ENCODE data around the gene KLHL5.

DNA sequence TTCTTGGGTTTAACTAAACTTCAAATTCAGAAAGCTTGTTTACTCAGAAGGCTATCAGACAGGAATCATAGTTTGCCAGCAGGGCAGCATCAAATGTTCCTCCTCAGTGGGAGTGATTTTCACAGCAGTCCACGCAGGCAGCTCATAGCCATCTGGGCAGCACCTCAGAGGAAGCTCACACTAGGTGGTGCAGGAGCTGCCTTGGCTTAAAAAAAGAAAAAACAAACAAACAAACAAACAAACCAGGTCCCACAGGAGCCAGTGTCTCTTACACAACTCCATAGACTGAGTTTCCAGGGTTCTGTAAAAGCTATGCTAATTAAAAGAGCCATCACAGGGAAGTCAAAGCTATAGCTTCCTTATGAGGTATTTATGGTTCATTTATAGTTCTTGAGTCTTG, 10.5 kb upstream of the KLHL5 start:
- TF ChIP-seq, protein P1, sequence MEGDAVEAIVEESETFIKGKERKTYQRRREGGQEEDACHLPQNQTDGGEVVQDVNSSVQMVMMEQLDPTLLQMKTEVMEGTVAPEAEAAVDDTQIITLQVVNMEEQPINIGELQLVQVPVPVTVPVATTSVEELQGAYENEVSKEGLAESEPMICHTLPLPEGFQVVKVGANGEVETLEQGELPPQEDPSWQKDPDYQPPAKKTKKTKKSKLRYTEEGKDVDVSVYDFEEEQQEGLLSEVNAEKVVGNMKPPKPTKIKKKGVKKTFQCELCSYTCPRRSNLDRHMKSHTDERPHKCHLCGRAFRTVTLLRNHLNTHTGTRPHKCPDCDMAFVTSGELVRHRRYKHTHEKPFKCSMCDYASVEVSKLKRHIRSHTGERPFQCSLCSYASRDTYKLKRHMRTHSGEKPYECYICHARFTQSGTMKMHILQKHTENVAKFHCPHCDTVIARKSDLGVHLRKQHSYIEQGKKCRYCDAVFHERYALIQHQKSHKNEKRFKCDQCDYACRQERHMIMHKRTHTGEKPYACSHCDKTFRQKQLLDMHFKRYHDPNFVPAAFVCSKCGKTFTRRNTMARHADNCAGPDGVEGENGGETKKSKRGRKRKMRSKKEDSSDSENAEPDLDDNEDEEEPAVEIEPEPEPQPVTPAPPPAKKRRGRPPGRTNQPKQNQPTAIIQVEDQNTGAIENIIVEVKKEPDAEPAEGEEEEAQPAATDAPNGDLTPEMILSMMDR (IDR thresholded peaks at IDR 0.05), result no peak
- TF ChIP-seq EZH2 (IDR thresholded peaks at IDR 0.05; ENCODE audit: borderline replicate concordance, insufficient read depth, low read depth, low read length, poor library complexity, severe bottlenecking), result no peak
